CD14-positive monocyte (primary cell): Measurements from ENCODE around the gene LMO7. TPM values are rescaled to one million over a fixed set of nuclear protein-coding genes. Genes with fewer than 3 reads are reported as not detected.

Source experiments
- DNase-seq, 3 donors: peaks; one replicate each; pipeline ENCODE4 v3.0.0-alpha.2; 2011 to 2022
- H2AFZ ChIP-seq: 2 replicates; pipeline ENCODE4 v1.6.0; 2012; ENCODE audit warnings: mild to moderate bottlenecking, low read depth, low read length, inconsistent platforms; ENCODE audit not compliant: insufficient read depth, poor library complexity, severe bottlenecking
- H3K27ac ChIP-seq, 2 donors: 1 replicate in 1 of 2; 2 replicates in 1 of 2; pipeline ENCODE4 v1.5.1; 2012 to 2013; ENCODE audit warnings: low read length in 2 of 2, control low read depth in 1 of 2, inconsistent platforms in 1 of 2, low read depth in 1 of 2, mild to moderate bottlenecking in 1 of 2
- H3K27me3 ChIP-seq, 2 donors: one replicate each; pipeline versions ENCODE4 v1.6.0 to v1.6.1; 2011 to 2013; ENCODE audit warnings: low read length in 2 of 2; ENCODE audit not compliant: control insufficient read depth in 2 of 2, insufficient read depth in 2 of 2
- H3K36me3 ChIP-seq, 2 donors: replicated peaks in 1 of 2; 1 replicate in 1 of 2; 2 replicates in 1 of 2; pipeline versions ENCODE4 v1.5.1 to v1.6.1; 2012 to 2013; ENCODE audit warnings: low read length in 2 of 2, control low read depth in 1 of 2, inconsistent platforms in 1 of 2, mild to moderate bottlenecking in 1 of 2; ENCODE audit not compliant: insufficient read depth in 2 of 2, control insufficient read depth in 1 of 2
- H3K4me1 ChIP-seq, 2 donors: 1 replicate in 1 of 2; 2 replicates in 1 of 2; pipeline versions ENCODE4 v1.5.1 to v1.6.1; 2012 to 2013; ENCODE audit warnings: low read length in 2 of 2, control low read depth in 1 of 2, inconsistent platforms in 1 of 2, mild to moderate bottlenecking in 1 of 2, moderate library complexity in 1 of 2; ENCODE audit not compliant: insufficient read depth in 2 of 2, control insufficient read depth in 1 of 2
- H3K4me2 ChIP-seq: replicated peaks from 2 replicates; pipeline ENCODE3; 2012; ENCODE audit warnings: low read length, moderate library complexity, mild to moderate bottlenecking; ENCODE audit not compliant: poor library complexity, severe bottlenecking; ENCODE audit errors: extremely low read depth
- H3K4me3 ChIP-seq, 3 experiments: fragments of 200-600 bp in 1 of 3; sonication (generic) in 1 of 3; replicated peaks in 1 of 3; 1 replicate in 2 of 3; 2 replicates in 1 of 3; pipeline ENCODE4 v1.5.1; 2011 to 2013; ENCODE audit warnings: low read length in 3 of 3, mild to moderate bottlenecking in 3 of 3, control low read depth in 2 of 3, low read depth in 2 of 3, inconsistent platforms in 1 of 3, moderate library complexity in 1 of 3
- H3K79me2 ChIP-seq: 2 replicates; pipeline ENCODE4 v1.6.0; 2012; ENCODE audit warnings: mild to moderate bottlenecking, control low read depth, inconsistent platforms, low read length, moderate library complexity; ENCODE audit not compliant: insufficient read depth
- H3K9ac ChIP-seq: 2 replicates; pipeline ENCODE4 v1.6.0; 2017; ENCODE audit warnings: low read length, mild to moderate bottlenecking; ENCODE audit not compliant: insufficient read depth, poor library complexity, severe bottlenecking
- H3K9me3 ChIP-seq, 2 donors: replicated peaks in 1 of 2; 1 replicate in 1 of 2; 2 replicates in 1 of 2; pipeline versions ENCODE4 v1.5.1 to v1.6.1; 2012 to 2013; ENCODE audit warnings: low read length in 2 of 2, control low read depth in 1 of 2; ENCODE audit not compliant: control insufficient read depth in 1 of 2, insufficient read depth in 1 of 2
- H4K20me1 ChIP-seq: 2 replicates; pipeline ENCODE4 v1.6.0; 2012; ENCODE audit warnings: mild to moderate bottlenecking, low read length, control low read depth, moderate library complexity; ENCODE audit not compliant: insufficient read depth
- H3K27ac Mint-ChIP-seq, 7 donors: one replicate each; pipeline ENCODE4 v1.8.0; 2020; ENCODE audit warnings: mild to moderate bottlenecking in 7 of 7, mixed read lengths in 7 of 7, moderate library complexity in 6 of 7, inconsistent platforms in 2 of 7
- H3K27me3 Mint-ChIP-seq, 3 donors: one replicate each; pipeline ENCODE4 v1.8.0; 2021 to 2022; ENCODE audit warnings: low read depth in 3 of 3, mild to moderate bottlenecking in 3 of 3, mixed read lengths in 3 of 3, moderate library complexity in 3 of 3, inconsistent platforms in 1 of 3
- H3K36me3 Mint-ChIP-seq, 2 donors: one replicate each; pipeline ENCODE4 v1.8.0; 2020; ENCODE audit warnings: mixed read lengths in 2 of 2, inconsistent platforms in 1 of 2, mild to moderate bottlenecking in 1 of 2
- H3K4me1 Mint-ChIP-seq: one replicate; pipeline ENCODE4 v1.8.0; 2020; ENCODE audit warnings: mild to moderate bottlenecking, mixed read lengths
- H3K4me3 Mint-ChIP-seq, 2 donors: one replicate each; pipeline ENCODE4 v1.8.0; 2020; ENCODE audit warnings: mild to moderate bottlenecking in 2 of 2, mixed read lengths in 2 of 2, moderate library complexity in 1 of 2
- H3K9me3 Mint-ChIP-seq, 7 donors: one replicate each; pipeline ENCODE4 v1.8.0; 2020 to 2022; ENCODE audit warnings: mixed read lengths in 7 of 7, mild to moderate bottlenecking in 6 of 7, moderate library complexity in 6 of 7, inconsistent platforms in 2 of 7
- WGBS: methylation state at CpG from one replicate; pipeline ENCODE4 v1.1.5; 2013; ENCODE audit warnings: missing lambda C conversion rate; ENCODE audit not compliant: insufficient coverage; 5-methylcytosine and 5-hydroxymethylcytosine counted together
- intact Hi-C, 2 donors: fragments of 100-400 bp; cut with micrococcal nuclease; formaldehyde crosslinking; loops; one replicate each; pipeline versions ENCODE4 v1.15.0 to v1.15.1; 2023
- polyA plus RNA-seq, 3 donors: library from polyadenylated mRNA; depleted of rRNA in 1 of 3; unstranded in 2 of 3; stranded (reverse) in 1 of 3; fragments of 300-500 nt in 2 of 3; fragments of >200 nt in 1 of 3; fragmentation: Illumina TruSeq in 2 of 3; gene quantifications; 1 replicate in 2 of 3; 2 replicates in 1 of 3; pipeline ENCODE4 v1.2.3, GENCODE V29; 2012 to 2021
- TF ChIP-seq, protein P1 (sequence below): fragments of 200-600 bp; IDR thresholded peaks from one replicate; pipeline ENCODE4 v1.8.0; 2022; ENCODE audit warnings: antibody characterized with exemption, mild to moderate bottlenecking

LMO7 gene
- polyA plus RNA-seq, 3 donors: 0.79 to 1.6 (median 0.90) TPM

DNA sequence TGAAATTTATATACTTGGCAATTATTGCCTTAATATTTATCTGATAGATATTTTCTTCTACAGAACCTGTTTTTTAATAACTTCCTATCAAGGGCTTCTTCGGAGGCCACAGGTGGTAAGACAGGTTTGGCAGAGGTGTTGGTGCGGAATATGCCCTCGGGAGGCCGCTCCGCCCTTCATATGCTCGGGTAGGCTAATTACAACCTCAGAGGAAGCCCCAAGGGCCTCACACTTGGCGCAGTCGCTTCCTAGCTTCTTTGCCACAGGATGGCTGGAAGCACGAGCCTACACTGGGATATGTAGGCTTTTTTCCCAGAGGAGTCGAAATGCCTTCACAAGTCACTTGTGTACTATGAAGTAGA, 68.8 kb downstream of the LMO7 start:
- Histone ChIP-seq H2AFZ (no peak overlapping the region), H3K27ac (no peak overlapping the region), H4K20me1 (no peaks in the 10 kb centered on the region), H3K9me3 (peaks cover 0 to 1% of the 10 kb centered on the region in 2 donors), H3K27me3 (no peaks in the 10 kb centered on the region), H3K4me2 (no peak overlapping the region), H3K4me1 (peaks cover 5 to 18% of the 10 kb centered on the region in 2 donors), H3K36me3 (no peaks in the 10 kb centered on the region), H3K9ac (no peak overlapping the region), H3K79me2 (no peaks in the 10 kb centered on the region), H3K4me3 (no peak overlapping the region)
- no peak overlapping the region for H3K4me3 Mint-ChIP-seq
- TF ChIP-seq, protein P1, sequence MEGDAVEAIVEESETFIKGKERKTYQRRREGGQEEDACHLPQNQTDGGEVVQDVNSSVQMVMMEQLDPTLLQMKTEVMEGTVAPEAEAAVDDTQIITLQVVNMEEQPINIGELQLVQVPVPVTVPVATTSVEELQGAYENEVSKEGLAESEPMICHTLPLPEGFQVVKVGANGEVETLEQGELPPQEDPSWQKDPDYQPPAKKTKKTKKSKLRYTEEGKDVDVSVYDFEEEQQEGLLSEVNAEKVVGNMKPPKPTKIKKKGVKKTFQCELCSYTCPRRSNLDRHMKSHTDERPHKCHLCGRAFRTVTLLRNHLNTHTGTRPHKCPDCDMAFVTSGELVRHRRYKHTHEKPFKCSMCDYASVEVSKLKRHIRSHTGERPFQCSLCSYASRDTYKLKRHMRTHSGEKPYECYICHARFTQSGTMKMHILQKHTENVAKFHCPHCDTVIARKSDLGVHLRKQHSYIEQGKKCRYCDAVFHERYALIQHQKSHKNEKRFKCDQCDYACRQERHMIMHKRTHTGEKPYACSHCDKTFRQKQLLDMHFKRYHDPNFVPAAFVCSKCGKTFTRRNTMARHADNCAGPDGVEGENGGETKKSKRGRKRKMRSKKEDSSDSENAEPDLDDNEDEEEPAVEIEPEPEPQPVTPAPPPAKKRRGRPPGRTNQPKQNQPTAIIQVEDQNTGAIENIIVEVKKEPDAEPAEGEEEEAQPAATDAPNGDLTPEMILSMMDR: no peak
- H3K27me3 Mint-ChIP-seq: no peaks in the 10 kb centered on the region
- intact Hi-C loops: no loop called here
- H3K9me3 Mint-ChIP-seq: peaks cover 0 to 10% (median 3%) of the 10 kb centered on the region in 7 donors
- H3K4me1 Mint-ChIP-seq: peaks cover 26% of the 10 kb centered on the region
- 96% methylated on average over 8 of the region's 10 CpGs for WGBS
- H3K27ac Mint-ChIP-seq: no peak overlapping the region
- DNase-seq: no peak
- no peaks in the 10 kb centered on the region for H3K36me3 Mint-ChIP-seq

DNA sequence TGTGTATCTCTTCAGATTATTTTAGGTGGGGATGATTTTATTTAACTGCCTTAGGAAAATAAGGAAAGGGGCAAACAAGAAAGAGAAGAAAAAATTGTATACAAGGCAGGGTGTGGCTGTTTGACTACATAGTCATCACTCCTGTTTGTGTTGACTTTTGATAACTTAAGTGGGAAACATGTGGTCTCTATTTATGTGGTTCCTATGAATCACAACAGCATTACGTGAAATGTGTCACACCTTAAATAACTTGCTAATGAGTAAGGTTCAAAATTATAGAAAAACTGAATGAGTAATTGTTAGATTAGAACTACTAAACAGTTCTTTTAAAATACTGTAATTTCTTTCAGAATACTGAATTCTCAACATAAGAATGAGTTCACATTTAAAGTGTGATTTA, 69.3 kb downstream of the LMO7 start:
- no peaks in the 10 kb centered on the region for H3K36me3 ChIP-seq

More for the DNA sequence above, 69.3 kb downstream of the LMO7 start:
- no peaks in the 10 kb centered on the region for H3K27me3 ChIP-seq
- no peak overlapping the region for H3K4me2 ChIP-seq
- TF ChIP-seq, protein P1: no peak
- Mint-ChIP-seq H3K4me1 (peaks cover 26% of the 10 kb centered on the region), H3K4me3 (no peak overlapping the region), H3K9me3 (peaks cover 0 to 5% (median 3%) of the 10 kb centered on the region in 7 donors), H3K27ac (no peak overlapping the region), H3K27me3 (no peaks in the 10 kb centered on the region), H3K36me3 (no peaks in the 10 kb centered on the region)
- no peak overlapping the region for H2AFZ ChIP-seq
- H4K20me1 ChIP-seq: no peaks in the 10 kb centered on the region
- H3K79me2 ChIP-seq: no peaks in the 10 kb centered on the region
- intact Hi-C loops: no loop called here
- WGBS: no CpG with 5 or more reads among the region's 1 CpG
- H3K9ac ChIP-seq: no peak overlapping the region
- no peaks in the 10 kb centered on the region for H3K9me3 ChIP-seq
- no peak for DNase-seq
- H3K27ac ChIP-seq: no peak overlapping the region
- H3K4me3 ChIP-seq: no peak overlapping the region
- peaks cover 5 to 18% of the 10 kb centered on the region in 2 donors for H3K4me1 ChIP-seq
